ENCODE data around the gene GNG7. TPM values are rescaled to one million over a fixed set of nuclear protein-coding genes. Genes with fewer than 3 reads are reported as not detected.
"Not testable (repeated sequence)": the region's sequence is repeated elsewhere in the genome, so short reads cannot be mapped to it uniquely, and the experiment has no call there.

The GNG7 gene
- total RNA-seq, 2 experiments from 2014 or later = 1.1 to 1.2 TPM

DNA sequence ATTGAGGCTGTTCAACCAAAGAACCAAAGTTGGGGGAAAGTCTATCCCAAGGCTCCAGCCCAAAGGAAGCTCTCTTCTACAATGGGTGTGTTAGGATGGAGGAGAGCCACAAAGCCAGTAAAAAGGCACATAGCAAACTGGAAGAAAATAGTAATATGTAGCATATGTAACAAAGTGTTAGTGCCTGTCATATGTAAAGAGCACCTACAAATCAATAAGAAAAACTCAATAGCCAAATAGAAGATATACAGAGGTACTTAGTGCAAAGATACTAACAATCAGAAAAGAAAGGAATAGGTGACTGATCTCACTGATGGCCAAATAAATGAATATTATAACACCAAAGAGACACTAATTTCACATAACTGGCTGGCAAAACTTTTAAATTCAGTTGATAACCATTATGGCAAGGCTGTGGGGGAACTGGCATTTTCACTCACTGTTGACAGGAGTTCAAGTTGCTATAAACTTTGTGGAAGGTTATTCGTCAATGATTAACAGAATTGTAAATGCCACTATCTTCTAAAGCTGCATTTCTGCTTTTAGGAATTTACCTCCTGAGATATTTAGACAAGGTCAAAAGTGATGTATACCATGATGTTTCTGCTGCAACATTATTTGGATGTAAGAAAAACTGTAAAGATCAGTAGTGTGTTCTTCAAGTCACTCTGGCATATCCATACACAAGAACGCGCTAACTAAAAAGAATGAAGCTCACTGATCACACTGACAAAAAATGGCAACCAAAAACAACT is 110.8 kb downstream of the GNG7 start:
- peaks cover 4% of the 10 kb centered on the region for H3K27me3 Mint-ChIP-seq
- ChIA-PET CTCF (no interaction called here), POLR2A (no interaction called here)
- H3K4me3 Mint-ChIP-seq = no peak overlapping the region
- ATAC-seq = no peak
- no peak overlapping the region for H3K27ac Mint-ChIP-seq
- intact Hi-C loops (cut with DNase I, micrococcal nuclease) = no loop called here
- H3K36me3 Mint-ChIP-seq (ENCODE audit: low read depth) = no peaks in the 10 kb centered on the region
- no peak for DNase-seq
- H3K9me3 Mint-ChIP-seq (ENCODE audit: low read depth) = no peaks in the 10 kb centered on the region
- no peaks in the 10 kb centered on the region for H3K4me1 Mint-ChIP-seq

GRCh38 chr19:2590630-2591399 is 111.7 kb downstream of the GNG7 start:
- ChIA-PET POLR2A (no interaction called here), CTCF (interaction anchor here (0.6 to 1.7 kb wide), 2 partner anchors 20 to 204 kb away, joined by 3 to 4 read pairs; no protein-coding TSS in a partner anchor)
- no peaks in the 10 kb centered on the region for H3K9me3 Mint-ChIP-seq (ENCODE audit: low read depth)
- ATAC-seq (no peak), DNase-seq (no peak)
- peaks cover 4% of the 10 kb centered on the region for H3K27me3 Mint-ChIP-seq
- H3K4me3 Mint-ChIP-seq = no peak overlapping the region
- H3K36me3 Mint-ChIP-seq (ENCODE audit: low read depth) = no peaks in the 10 kb centered on the region
- no peak overlapping the region for H3K27ac Mint-ChIP-seq
- intact Hi-C loops (cut with DNase I, micrococcal nuclease) = no loop called here
- no peaks in the 10 kb centered on the region for H3K4me1 Mint-ChIP-seq

DNA sequence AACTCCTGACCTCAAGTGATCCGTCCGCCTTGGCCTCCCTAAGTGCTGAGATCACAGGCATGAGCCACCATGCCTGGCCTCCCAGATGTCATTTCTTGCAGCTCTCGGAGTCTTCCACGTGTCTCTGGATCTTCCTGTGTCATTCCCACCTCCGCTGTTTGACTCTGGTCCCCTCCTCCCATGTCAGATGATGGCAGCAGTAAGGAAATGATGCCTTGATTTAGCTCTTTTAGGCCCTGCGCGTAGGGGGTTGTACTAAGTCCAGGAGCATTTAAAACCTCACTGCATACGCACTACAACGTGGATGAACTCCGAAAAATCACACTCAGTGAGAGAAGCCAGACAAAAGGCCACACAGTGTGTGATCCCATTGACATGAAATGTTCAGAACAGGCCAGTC is 113.1 kb downstream of the GNG7 start:
- ChIA-PET POLR2A (no interaction called here), CTCF (interaction anchor here (1.2 to 1.7 kb wide), 2 partner anchors 20 to 22 kb away, joined by 3 to 4 read pairs; no protein-coding TSS in a partner anchor)
- Mint-ChIP-seq H3K4me3 (no peak overlapping the region), H3K9me3 (ENCODE audit: low read depth) (no peaks in the 10 kb centered on the region), H3K27ac (no peak overlapping the region), H3K4me1 (no peaks in the 10 kb centered on the region), H3K36me3 (ENCODE audit: low read depth) (no peaks in the 10 kb centered on the region), H3K27me3 (peaks cover 4% of the 10 kb centered on the region)
- DNase-seq = no peak
- intact Hi-C loops (cut with DNase I, micrococcal nuclease) = no loop called here
- no peak for ATAC-seq

DNA sequence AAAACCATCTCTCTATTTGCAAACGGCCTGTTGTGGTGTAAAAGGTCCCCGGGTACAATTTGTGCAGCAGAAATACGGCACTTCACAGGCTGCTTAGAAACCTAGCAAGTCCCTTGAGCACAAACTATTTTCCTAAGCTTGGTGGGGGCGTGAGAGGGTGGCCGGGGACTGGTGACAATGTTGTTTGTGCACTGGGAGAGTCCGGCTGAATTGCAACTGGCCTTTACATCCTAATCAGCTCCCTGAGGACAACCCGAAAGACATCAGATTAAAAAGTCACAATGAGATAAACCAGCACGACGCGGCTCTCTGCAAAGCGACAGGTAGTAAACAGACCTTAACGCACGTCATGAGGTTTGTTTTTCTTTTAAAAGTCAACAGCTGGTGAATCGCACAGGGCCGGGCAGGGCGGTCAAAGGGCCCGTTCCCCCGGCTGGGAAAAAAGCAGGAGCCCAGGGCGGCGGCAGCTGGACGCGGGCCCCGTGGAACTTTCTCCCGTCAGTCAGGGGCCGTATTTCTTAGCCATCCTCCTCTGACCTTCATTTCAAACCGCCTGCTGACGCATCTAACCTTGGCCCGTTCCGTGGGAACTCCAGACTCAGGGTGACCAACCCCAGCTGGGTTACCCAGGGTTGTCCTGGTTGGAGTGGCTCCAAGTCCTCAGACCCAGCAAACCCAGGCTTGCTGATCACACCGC is 114.3 kb downstream of the GNG7 start:
- no peaks in the 10 kb centered on the region for H3K36me3 Mint-ChIP-seq (ENCODE audit: low read depth)
- ChIA-PET CTCF (interaction anchor here (0.6 to 1.1 kb wide), 3 partner anchors 9 to 206 kb away, joined by 3 to 4 read pairs (median 3); no protein-coding TSS in a partner anchor), POLR2A (interaction anchor here (0.9 kb wide), 1 partner anchor 32 kb away, joined by 3 read pairs; no protein-coding TSS in a partner anchor)
- intact Hi-C loops (cut with DNase I, micrococcal nuclease) = no loop called here
- H3K27me3 Mint-ChIP-seq = peaks cover 4% of the 10 kb centered on the region
- H3K27ac Mint-ChIP-seq = no peak overlapping the region
- DNase-seq (no peak), ATAC-seq (no peak)
- H3K4me3 Mint-ChIP-seq = no peak overlapping the region
- H3K4me1 Mint-ChIP-seq = no peaks in the 10 kb centered on the region
- H3K9me3 Mint-ChIP-seq (ENCODE audit: low read depth) = peaks cover 2% of the 10 kb centered on the region

DNA sequence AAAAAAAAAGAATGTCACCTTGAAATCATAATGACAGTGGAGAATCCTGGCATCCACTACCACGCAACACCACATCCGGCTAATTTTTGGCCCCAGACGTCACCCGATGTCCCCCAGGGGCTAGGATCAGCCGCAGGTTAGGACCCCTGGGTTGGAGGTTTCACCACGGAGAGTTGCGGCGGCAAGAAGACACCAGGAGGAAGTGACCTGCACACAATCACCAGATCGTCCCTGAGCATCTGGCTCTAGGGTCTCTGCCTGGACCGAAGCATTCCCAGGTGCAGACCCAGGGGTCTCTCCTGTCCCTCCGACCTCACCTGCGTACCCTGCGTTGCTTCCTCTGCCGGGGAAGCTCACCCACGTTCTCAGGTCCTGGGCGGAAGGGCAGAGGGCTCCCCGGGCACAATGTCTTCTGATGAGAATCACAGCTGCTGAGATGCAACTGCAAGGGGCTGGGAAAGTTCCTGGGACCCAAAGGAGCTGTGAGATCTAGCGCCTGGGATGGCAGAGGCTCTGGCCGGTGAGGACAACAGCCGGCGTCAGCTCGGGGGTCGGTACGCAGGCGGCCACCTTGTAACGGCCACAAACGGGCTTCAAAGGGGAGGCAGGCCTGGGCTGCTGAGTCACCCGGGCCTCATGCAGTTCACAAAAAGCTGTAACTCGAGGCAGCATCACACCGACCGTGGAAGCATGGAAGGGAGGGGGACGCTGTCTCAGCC is 115.3 kb downstream of the GNG7 start:
- Mint-ChIP-seq H3K27ac (no peak overlapping the region), H3K4me1 (no peaks in the 10 kb centered on the region), H3K36me3 (ENCODE audit: low read depth) (no peaks in the 10 kb centered on the region), H3K27me3 (peaks cover 4% of the 10 kb centered on the region), H3K9me3 (ENCODE audit: low read depth) (peaks cover 2% of the 10 kb centered on the region), H3K4me3 (no peak overlapping the region)
- ATAC-seq (no peak), DNase-seq (no peak)
- CTCF ChIA-PET = interaction anchor here (0.8 to 1.1 kb wide), 2 partner anchors 80 to 144 kb away, joined by 3 read pairs; no protein-coding TSS in a partner anchor
- intact Hi-C loops (cut with DNase I, micrococcal nuclease) = no loop called here
- POLR2A ChIA-PET = interaction anchor here (0.7 to 0.9 kb wide), 2 partner anchors 31 to 681 kb away, joined by 3 to 4 read pairs; no protein-coding TSS in a partner anchor

GRCh38 chr19:2586196-2586595 is 116.3 kb downstream of the GNG7 start:
- Mint-ChIP-seq H3K9me3 (ENCODE audit: low read depth) (peaks cover 6% of the 10 kb centered on the region), H3K4me1 (no peaks in the 10 kb centered on the region), H3K27me3 (peaks cover 3% of the 10 kb centered on the region), H3K36me3 (ENCODE audit: low read depth) (no peaks in the 10 kb centered on the region), H3K4me3 (no peak overlapping the region), H3K27ac (no peak overlapping the region)
- intact Hi-C loops (cut with DNase I, micrococcal nuclease) = no loop called here
- POLR2A ChIA-PET = no interaction called here
- DNase-seq = no peak
- no peak for ATAC-seq
- CTCF ChIA-PET = no interaction called here

DNA sequence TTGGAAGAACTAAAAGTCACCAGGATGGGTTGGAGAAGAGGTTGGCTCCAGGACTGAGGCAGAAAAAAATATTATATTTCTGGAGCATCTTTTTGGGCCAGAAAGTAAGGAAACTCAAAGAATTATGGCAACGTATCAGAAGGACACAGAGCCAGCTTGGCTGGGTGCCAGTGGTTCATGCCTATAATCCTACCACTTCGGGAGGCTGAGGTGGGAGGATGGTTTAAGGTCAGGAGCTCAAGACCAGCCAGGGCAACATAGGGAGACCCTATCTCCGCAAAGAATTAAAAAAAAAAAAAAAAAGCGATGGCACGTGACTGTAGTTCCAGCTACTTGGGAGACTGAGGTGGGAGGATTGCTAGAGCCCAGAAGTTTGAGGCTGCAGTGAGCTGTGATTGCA is 118.5 kb downstream of the GNG7 start:
- no peaks in the 10 kb centered on the region for H3K4me1 Mint-ChIP-seq
- no peak overlapping the region for H3K27ac Mint-ChIP-seq
- ChIA-PET POLR2A (no interaction called here), CTCF (no interaction called here)
- no peak overlapping the region for H3K4me3 Mint-ChIP-seq
- peaks cover 5% of the 10 kb centered on the region for H3K27me3 Mint-ChIP-seq
- DNase-seq (no peak), ATAC-seq (no peak)
- intact Hi-C loops (cut with DNase I, micrococcal nuclease) = no loop called here
- H3K9me3 Mint-ChIP-seq (ENCODE audit: low read depth) = peaks cover 6% of the 10 kb centered on the region
- no peaks in the 10 kb centered on the region for H3K36me3 Mint-ChIP-seq (ENCODE audit: low read depth)

- intact Hi-C loops (cut with DNase I, micrococcal nuclease) = no loop called here
- no peaks in the 10 kb centered on the region for H3K4me1 Mint-ChIP-seq
- DNase-seq (no peak), ATAC-seq (no peak)
- CTCF ChIA-PET = no interaction called here
- no peak overlapping the region for H3K27ac Mint-ChIP-seq
- peaks cover 6% of the 10 kb centered on the region for H3K9me3 Mint-ChIP-seq (ENCODE audit: low read depth)
- H3K27me3 Mint-ChIP-seq = peaks cover 6% of the 10 kb centered on the region
- no peak overlapping the region for H3K4me3 Mint-ChIP-seq
- H3K36me3 Mint-ChIP-seq (ENCODE audit: low read depth) = no peaks in the 10 kb centered on the region
- POLR2A ChIA-PET = no interaction called here
These were observed 119.2 kb downstream of the GNG7 start for GRCh38 chr19:2582984-2583956.

GRCh38 chr19:2580396-2580795 is 122.1 kb downstream of the GNG7 start:
- H3K27me3 Mint-ChIP-seq; H3K9me3 Mint-ChIP-seq (ENCODE audit: low read depth); ATAC-seq; intact Hi-C loops (cut with DNase I, micrococcal nuclease); H3K4me3 Mint-ChIP-seq; H3K4me1 Mint-ChIP-seq; DNase-seq; H3K36me3 Mint-ChIP-seq (ENCODE audit: low read depth); H3K27ac Mint-ChIP-seq: not testable (repeated sequence)
- ChIA-PET CTCF (interaction anchor here (0.6 to 1.8 kb wide), 6 partner anchors 13 to 104 kb away, joined by 3 to 6 read pairs (median 4); partner anchors contain the start of gene GADD45B), POLR2A (interaction anchor here (1.9 kb wide), 1 partner anchor 104 kb away, joined by 6 read pairs; the partner anchor contains the start of gene GADD45B)

- H3K27ac Mint-ChIP-seq = no peak overlapping the region
- intact Hi-C loops (cut with DNase I, micrococcal nuclease) = loop anchor here (1.0 to 2.0 kb wide), 2 partner anchors 19 to 105 kb away; no protein-coding TSS in a partner anchor
- DNase-seq (no peak), ATAC-seq (no peak)
- H3K27me3 Mint-ChIP-seq = peaks cover 8% of the 10 kb centered on the region
- H3K9me3 Mint-ChIP-seq (ENCODE audit: low read depth) = peaks cover 6% of the 10 kb centered on the region
- ChIA-PET CTCF (interaction anchor here (0.6 to 1.8 kb wide), 8 partner anchors 8 to 1013 kb away, joined by 3 to 6 read pairs (median 4); partner anchors contain the start of gene GADD45B), POLR2A (interaction anchor here (1.9 kb wide), 1 partner anchor 104 kb away, joined by 6 read pairs; the partner anchor contains the start of gene GADD45B)
- H3K4me1 Mint-ChIP-seq = no peaks in the 10 kb centered on the region
- H3K4me3 Mint-ChIP-seq = no peak overlapping the region
- H3K36me3 Mint-ChIP-seq (ENCODE audit: low read depth) = no peaks in the 10 kb centered on the region
These were observed 122.7 kb downstream of the GNG7 start for GRCh38 chr19:2579678-2580280.
